ENCODE measurements around the gene CAPS2. TPM values are rescaled to one million over a fixed set of nuclear protein-coding genes. Genes with fewer than 3 reads are reported as not detected.

The CAPS2 gene
- total RNA-seq, 1 experiment from 2014 or later: 4.3 TPM

- Mint-ChIP-seq H3K9me3 (no peaks in the 10 kb centered on the region; a peak in 2 of 5 replicates), H3K36me3 (ENCODE audit: insufficient read depth in 1 of 3, low read depth in 3 of 3) (peaks cover 0 to 8% (median 0%) of the 10 kb centered on the region in 3 experiments; a peak in 3 of 7 replicates), H3K27me3 (ENCODE audit: low read depth) (no peaks in the 10 kb centered on the region), H3K4me1 (peaks cover 2 to 3% of the 10 kb centered on the region in 2 experiments; a peak in 1 of 4 replicates), H3K4me3 (no peak overlapping the region; a peak in 1 of 5 replicates), H3K27ac (no peak overlapping the region)
- no peak overlapping the region for H4K5ac ChIP-seq (ENCODE audit: insufficient read length, low read depth, low read length)
- H3K27ac ChIP-seq (ENCODE audit: insufficient read length, low read depth, low read length): no peak overlapping the region
- no peak overlapping the region for H3K14ac ChIP-seq (ENCODE audit: insufficient read depth, low read length)
- no peak overlapping the region for H3K4me2 ChIP-seq (ENCODE audit: insufficient read depth, insufficient read length, low read length)
- H4K20me1 ChIP-seq (ENCODE audit: control insufficient read depth, insufficient read depth, insufficient read length): no peaks in the 10 kb centered on the region
- no peak overlapping the region for H3K23ac ChIP-seq (ENCODE audit: insufficient read length, low read depth, low read length)
- H3T11ph ChIP-seq (ENCODE audit: low read length): no peak overlapping the region
- H3K18ac ChIP-seq (ENCODE audit: insufficient read length, low read depth, low read length): no peak overlapping the region
- H4K91ac ChIP-seq (ENCODE audit: insufficient read length, low read depth, low read length): no peak overlapping the region
- H2AK5ac ChIP-seq (ENCODE audit: insufficient read length, low read length): no peak overlapping the region
- H3K79me2 ChIP-seq (ENCODE audit: insufficient read depth, low read length): no peaks in the 10 kb centered on the region
- H3K9ac ChIP-seq (ENCODE audit: extremely low read depth, insufficient read length, low read length): no peak overlapping the region
- no peak overlapping the region for H2BK120ac ChIP-seq (ENCODE audit: low read depth, low read length, poor library complexity, severe bottlenecking)
- no CpG with 5 or more reads among the region's 2 CpGs for WGBS (ENCODE audit: extremely low coverage, insufficient read length, low lambda C conversion rate)
- no peaks in the 10 kb centered on the region for H3K9me3 ChIP-seq (ENCODE audit: control insufficient read depth, low read depth, low read length)
- no peak for DNase-seq
- H2AFZ ChIP-seq (ENCODE audit: low read length): no peak overlapping the region
- no peaks in the 10 kb centered on the region for H3K23me2 ChIP-seq (ENCODE audit: insufficient read length, low read depth, low read length, poor library complexity, severe bottlenecking)
- no peak overlapping the region for H3K56ac ChIP-seq (ENCODE audit: insufficient read length, low read depth, low read length)
- no peak overlapping the region for H2BK15ac ChIP-seq (ENCODE audit: low read depth, low read length)
- no peak overlapping the region for H3K4ac ChIP-seq (ENCODE audit: low read depth, low read length)
- no peaks in the 10 kb centered on the region for H3K79me1 ChIP-seq (ENCODE audit: insufficient read depth, low read depth, low read length, poor library complexity, severe bottlenecking)
- H2BK12ac ChIP-seq (ENCODE audit: insufficient read length, low read depth, low read length): no peak overlapping the region
- H3K27me3 ChIP-seq (ENCODE audit: insufficient read depth, low read length): no peaks in the 10 kb centered on the region
- no peak overlapping the region for H4K8ac ChIP-seq (replicated peaks; ENCODE audit: insufficient read length, low read depth, low read length)
- no peak overlapping the region for H2BK20ac ChIP-seq (ENCODE audit: low read depth, low read length, poor library complexity, severe bottlenecking)
- no peak for TF ChIP-seq CTCF (conservative IDR thresholded peaks at IDR 0.05)
- no peaks in the 10 kb centered on the region for H3K4me1 ChIP-seq (ENCODE audit: insufficient read depth, low read length)
- H2BK5ac ChIP-seq (ENCODE audit: insufficient read length, low read length): no peak overlapping the region
Observed at GRCh38 chr12:75308279-75308678, 21.8 kb downstream of the CAPS2 start.
